HG03442 (cell line): Measurements from ENCODE around the gene ZCCHC13.
"Not testable (repeated sequence)": the region's sequence is repeated elsewhere in the genome, so short reads cannot be mapped to it uniquely, and the experiment has no call there.

Experiments used
- ATAC-seq: cut with Tn5 transposase; IDR thresholded peaks from one replicate; pipeline ENCODE4 v1.9.1; 2021; ENCODE audit warnings: mild to moderate bottlenecking, moderate library complexity; ENCODE audit not compliant: unreplicated experiment

The ZCCHC13 gene

GRCh38 chrX:74304016-74304415 lies at the start of gene ZCCHC13:
ZCCHC13 (plus strand) TSS chrX:74304180; CDS start chrX:74304267, 87 bp downstream.
- ATAC-seq: no peak

- not testable (repeated sequence) for ATAC-seq
Measured at GRCh38 chrX:74258111-74258510, 45.9 kb upstream of the ZCCHC13 start.

GRCh38 chrX:74259885-74260491 lies 44.0 kb upstream of the ZCCHC13 start:
- no peak for ATAC-seq

DNA sequence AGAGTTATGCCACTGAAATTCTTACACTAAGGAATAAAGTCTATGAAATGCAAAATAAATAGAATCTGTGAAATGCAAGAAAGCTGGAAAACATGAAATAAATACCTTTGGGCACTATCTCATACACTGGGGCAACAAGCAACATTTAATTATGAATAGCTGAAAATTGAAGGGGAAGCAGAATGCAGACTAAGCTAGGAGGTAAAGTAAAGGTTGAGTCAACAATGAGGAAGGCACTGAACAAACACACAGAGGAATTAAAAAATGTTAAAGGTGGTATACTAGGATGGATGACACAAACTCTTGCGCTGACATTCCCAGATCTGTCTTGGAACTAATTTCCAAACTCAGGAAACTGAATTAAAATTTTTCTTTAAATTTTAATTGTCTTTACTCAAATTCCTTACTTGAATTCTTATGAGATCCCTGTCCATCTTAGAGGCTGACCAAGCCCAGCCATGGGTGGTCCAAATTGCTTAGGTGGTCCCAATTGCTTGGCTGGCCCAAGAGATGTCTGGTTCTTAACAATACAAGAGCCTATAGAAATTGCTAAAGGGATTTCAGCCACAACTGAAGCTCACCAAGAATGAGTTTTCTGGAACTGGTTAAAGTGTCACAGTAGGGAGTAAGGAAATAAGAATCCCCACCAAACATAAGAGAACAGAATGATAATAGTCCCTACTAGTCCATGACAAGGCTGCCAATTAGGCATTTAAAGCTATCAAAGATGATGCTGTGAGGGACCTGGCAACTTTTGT lies 41.3 kb upstream of the ZCCHC13 start:
- no peak for ATAC-seq

DNA sequence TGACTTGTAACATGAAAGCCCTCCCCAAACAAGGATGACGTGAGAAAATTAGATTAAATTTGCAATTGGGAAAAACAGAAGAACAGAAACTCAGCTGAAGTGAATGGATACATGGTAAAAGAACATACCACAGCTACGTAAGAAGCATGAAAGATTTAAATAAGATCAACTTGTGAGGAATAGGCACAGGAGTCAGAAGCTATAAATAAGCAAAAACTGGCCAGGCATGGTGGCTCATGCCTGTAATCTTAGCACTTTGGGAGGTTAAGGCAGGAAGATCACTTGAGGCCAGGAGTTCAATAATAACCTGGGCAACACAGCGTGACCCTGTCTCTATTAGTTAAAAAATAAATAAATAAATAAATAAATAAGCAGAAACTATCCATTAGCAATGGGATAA lies 33.6 kb upstream of the ZCCHC13 start:
- ATAC-seq: no peak

- ATAC-seq: peak; percentile 86
Measured at GRCh38 chrX:74272230-74272629, 31.8 kb upstream of the ZCCHC13 start.

DNA sequence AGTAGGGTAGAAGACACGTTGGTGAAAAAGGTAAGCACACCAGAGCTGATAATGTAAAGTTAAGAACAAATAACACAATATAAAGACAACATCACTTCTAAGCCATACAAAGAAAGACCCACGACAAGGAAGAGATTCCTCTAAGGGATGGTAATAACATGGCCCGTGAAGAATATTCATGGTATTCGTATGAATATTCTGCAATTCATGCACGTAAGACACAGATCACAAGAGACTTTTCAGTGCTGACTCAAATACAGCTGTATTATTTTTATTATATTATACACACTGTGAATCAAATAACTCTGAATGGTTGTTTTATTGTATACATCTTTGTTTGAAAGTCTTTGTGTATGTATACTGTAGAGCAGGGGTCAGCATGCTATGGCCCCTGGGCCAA lies 29.5 kb upstream of the ZCCHC13 start:
- no peak for ATAC-seq

DNA sequence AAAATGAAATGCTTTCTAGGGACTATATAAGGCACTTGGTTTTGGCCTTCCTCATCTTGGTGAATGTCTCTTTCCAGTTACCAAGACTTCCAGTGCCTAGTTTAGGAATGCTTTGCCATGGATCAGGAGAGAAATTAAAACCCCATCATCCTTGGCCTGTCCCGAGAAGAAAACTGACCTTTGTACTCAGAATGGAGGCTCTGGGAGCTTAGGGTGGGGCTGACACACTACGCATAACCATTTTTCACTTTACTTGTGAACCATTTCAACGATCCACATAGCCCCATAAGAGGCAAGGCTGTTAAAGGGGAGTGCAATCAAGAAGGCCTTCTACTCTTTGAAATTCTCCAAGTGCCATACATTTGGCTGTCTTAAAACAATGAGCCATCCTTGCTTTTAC lies 26.7 kb upstream of the ZCCHC13 start:
- ATAC-seq: no peak

DNA sequence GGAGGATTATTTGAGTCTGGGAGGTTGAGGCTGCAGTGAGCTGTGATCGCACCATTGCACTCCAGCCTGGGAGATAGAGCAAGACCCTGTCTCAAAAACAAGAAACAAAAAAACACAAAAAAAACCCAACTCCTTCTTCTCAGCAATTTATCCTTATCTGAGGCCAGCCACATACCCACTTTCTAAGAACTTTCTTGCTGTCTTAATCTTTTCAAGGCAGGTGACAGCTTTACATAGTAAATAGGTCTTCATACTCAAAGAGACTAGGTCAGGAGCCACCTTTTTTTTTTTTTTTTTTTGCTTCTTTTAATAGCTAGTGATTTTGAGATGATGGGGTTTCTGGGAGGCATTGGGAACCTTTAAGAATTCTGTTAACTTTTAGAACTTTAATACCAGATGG lies 26.1 kb upstream of the ZCCHC13 start:
- ATAC-seq: no peak

GRCh38 chrX:74280759-74281158 lies 23.2 kb upstream of the ZCCHC13 start:
- ATAC-seq: peak; percentile 72

DNA sequence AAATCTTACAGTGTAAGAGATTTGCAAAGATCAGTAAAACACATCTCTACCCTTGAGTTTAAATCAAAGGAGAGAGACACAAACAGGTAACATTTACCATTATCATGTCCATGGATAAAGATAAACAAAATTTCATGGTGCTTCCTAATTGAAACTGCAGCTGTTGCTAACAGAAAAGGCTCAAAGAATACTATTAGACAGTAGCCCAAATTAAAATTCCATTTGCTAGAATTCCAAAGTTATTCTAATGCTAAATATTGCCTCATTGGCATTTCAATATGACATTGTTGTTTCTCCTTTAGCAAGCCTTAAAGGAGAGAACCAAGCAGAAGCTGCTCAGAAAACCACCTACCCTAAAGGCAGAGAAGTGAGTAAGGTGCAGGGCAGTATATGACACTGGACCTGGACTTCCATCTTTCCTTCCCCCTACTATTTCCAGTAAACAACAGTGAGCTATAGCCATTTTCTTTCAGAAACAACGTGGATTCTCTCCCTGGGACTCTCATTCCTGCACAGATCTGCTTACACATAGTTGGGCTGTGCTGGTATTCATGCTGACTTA lies 19.5 kb upstream of the ZCCHC13 start:
- no peak for ATAC-seq

DNA sequence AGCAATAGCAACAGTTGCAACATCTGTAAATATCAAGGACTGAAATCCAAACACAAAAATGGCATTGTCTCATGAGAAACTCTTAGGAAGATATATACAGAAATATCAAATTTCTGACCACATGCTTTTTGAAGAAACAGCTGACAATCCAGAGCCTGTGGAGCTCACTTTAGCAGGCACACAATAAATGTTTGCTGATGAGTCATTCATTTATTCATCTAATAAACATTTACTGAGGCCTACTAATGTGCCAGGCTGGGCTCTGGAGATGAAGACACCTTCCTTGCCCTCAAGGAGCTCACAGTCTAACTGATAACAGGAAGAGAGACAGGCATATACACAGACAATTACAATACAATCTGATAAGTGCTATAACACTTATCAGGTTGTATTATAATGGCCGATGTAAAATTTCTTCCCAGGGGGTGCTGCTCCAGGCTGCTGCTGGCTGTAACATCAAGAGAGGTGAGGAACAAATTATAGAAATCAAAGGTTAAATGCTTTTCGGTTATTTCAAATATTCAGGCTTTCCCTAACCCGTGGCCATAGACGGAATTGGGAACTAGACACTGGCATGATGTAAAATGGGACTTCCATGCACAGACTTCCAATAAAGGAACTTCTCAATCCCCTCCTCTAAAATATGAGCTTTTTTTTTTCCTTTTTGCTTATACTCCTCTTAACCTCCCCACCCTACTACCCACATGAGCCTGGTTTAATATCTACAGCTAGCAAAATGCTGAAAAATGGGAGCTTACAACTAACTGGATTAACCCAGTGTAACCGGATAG lies 16.8 kb upstream of the ZCCHC13 start:
- ATAC-seq: no peak

- no peak for ATAC-seq
Measured at GRCh38 chrX:74291577-74291963, 12.4 kb upstream of the ZCCHC13 start.

DNA sequence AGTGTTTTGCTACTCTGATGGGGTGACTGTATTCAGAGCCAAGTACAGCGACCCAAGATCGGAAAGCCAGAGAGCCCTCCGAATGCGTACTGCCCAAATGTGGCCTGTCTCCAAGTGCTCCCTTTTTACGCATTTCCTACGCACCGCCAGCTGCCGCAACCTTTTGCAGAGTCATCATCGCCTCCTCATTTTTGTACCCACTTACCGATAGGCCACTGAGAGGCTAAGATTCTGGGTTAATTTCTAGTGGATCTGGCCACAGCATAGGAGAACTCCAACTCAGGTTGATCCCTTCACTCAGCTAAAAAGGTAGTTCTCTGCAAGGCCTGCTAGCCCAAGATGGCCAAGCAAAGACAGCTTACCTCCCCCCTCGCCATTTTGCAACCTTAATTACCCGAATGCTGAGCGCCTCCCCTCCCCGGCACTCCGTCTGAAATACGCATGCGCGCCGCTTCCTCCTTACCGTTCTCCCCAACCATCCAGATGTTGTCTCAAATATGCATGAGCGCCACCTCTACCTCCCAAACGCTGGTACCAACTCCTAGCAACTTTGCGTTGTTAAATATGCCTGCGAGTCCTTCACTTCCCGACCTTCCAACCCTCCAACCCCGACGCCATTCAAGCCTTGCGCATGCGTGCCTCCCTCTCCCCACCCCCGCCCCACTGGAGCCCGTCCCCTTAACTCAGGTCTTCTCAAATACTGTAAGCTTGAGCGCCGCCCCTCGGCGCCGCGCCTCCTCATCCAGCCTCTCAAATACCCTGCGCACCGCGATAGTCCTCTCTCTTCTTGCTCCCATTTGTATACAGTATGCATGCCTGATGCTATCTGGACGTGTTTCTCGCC lies 11.8 kb upstream of the ZCCHC13 start:
- ATAC-seq: peak; percentile 94

DNA sequence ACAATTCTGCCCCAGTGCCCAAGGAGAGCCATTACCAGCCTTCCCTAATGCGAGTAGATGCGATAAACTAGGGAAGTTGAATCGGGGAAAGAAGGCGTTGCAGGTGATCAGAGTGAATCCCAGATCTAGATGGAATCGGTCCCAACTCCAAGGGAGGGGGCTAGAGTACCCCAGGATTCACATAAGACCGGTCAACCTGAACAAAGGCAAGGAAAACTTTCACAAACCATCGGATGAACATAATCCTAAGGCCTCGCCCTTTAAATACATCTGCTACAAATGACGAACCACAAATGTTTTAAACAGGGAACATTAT lies 11.2 kb upstream of the ZCCHC13 start:
- ATAC-seq: no peak

- ATAC-seq: peak; percentile 28
Measured at GRCh38 chrX:74293343-74293946, 10.5 kb upstream of the ZCCHC13 start.

GRCh38 chrX:74295101-74295500 lies 8.9 kb upstream of the ZCCHC13 start:
- no peak for ATAC-seq

DNA sequence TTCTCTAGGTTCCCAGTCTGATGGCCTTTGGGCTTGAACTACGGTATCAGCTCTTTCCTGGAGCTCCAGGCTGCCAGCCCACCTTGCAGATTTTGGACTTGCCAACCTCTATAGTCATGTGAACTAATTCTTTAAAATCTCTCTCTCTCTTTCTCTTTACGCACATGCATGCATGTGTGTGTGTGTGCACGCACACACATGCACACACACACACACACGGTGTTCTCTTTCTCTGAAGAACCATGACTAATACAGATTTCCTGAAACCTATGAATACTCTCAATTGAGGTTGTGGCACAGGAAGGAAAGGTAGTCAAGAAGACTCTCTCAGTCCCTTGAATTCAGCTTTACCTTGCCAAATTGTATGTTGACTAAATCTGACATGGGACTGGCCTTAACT lies 6.2 kb upstream of the ZCCHC13 start:
- no peak for ATAC-seq

- no peak for ATAC-seq
Measured at GRCh38 chrX:74300869-74301268, 3.1 kb upstream of the ZCCHC13 start.

DNA sequence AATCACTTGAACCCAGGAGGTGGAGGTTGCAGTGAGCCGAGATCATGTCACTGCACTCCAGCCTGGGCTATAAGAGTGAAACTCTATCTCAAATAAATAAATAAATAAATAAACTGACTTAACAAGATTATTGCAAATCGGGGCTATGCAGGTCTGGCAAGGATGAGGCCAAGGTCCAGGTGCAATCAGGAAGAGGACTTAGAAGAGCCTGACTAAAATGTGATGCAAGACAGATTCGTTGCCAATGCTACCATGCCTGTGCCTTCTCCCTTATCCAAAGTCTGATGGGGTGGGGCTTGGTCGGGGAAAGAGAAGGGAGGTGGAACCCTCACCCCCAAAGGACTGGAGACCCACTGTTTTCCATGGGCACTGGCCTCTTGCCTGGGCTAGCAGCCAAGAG lies 14.7 kb downstream of the ZCCHC13 start:
- ATAC-seq: no peak
